Measurements from ENCODE around the gene MTMR3.

Gene MTMR3

DNA sequence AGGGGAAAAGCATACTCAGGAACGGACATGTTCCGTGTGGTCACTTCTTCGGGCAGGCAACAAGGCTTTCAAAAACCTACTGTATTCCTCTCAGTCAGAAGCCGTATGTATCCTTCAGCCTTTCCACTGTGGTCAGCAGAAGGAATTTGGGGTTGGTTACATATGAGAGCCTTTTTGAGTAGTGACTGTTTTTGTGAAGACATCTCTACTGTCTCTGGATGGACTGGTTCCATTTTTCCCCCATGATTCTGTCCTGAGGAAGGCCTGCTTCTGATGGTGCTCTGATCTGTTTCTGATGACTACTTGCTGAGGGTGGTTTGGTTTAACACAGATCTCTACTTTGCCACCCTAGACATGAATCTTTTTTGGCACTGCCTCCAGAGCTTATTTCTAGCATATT is 133.6 kb downstream of the MTMR3 start:
- DNase-seq (ENCODE audit: extremely low read depth, low read depth) = no peak
- TF ChIP-seq CTCF (IDR thresholded peaks at IDR 0.05; ENCODE audit: low read depth, low read length, missing control alignments) = no peak
- H3K4me3 ChIP-seq (replicated peaks; ENCODE audit: low read depth, low read length) = no peak overlapping the region

- no peak overlapping the region for H3K4me3 ChIP-seq (replicated peaks; ENCODE audit: low read depth, low read length)
- DNase-seq (ENCODE audit: extremely low read depth, low read depth) = no peak
- no peak for TF ChIP-seq CTCF (IDR thresholded peaks at IDR 0.05; ENCODE audit: low read depth, low read length, missing control alignments)
Measured at GRCh38 chr22:30017375-30018223, 134.6 kb downstream of the MTMR3 start.

GRCh38 chr22:30020511-30020910 is 137.5 kb downstream of the MTMR3 start:
- no peak overlapping the region for H3K4me3 ChIP-seq (replicated peaks; ENCODE audit: low read depth, low read length)
- no peak for TF ChIP-seq CTCF (IDR thresholded peaks at IDR 0.05; ENCODE audit: low read depth, low read length, missing control alignments)
- DNase-seq (ENCODE audit: extremely low read depth, low read depth) = no peak

GRCh38 chr22:30021338-30021737 is 138.4 kb downstream of the MTMR3 start:
- no peak for DNase-seq (ENCODE audit: extremely low read depth, low read depth)
- no peak for TF ChIP-seq CTCF (IDR thresholded peaks at IDR 0.05; ENCODE audit: low read depth, low read length, missing control alignments)
- no peak overlapping the region for H3K4me3 ChIP-seq (replicated peaks; ENCODE audit: low read depth, low read length)

DNA sequence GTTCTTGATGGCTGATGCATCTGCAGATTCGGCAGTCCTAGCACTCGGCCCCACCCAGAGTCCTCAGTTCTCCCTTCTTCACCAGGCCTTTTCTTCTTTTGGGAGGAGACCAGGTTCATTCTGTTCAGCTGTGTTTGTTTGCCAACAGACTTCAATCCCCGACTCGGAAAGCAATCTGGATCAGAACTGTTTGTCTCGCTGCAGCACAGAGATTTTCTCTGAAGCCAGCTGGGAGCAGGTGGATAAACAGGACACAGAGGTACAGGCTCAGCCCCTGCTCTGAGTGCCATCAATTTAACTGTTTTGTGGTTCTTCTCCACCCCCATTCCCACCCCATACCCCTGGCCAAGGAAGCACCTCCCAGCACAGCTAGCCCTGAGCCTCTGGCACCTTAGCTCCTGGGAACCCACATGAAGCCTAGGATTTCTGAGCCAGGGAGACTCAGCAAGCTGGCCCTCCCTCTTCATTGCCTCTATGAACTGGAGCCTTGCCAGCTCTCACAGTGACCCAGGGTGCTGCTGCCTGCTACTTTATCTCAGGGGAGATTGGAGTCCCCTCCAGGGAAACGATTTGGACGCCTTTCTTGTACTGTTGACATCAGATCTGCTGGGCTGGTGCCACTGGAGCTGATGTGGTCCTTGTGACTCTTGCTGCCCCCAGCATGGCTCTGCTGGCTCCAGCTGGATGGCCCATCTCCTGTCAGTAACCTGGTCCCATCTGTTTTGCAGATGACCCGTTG is 139.1 kb downstream of the MTMR3 start:
- no peak for TF ChIP-seq CTCF (IDR thresholded peaks at IDR 0.05; ENCODE audit: low read depth, low read length, missing control alignments)
- DNase-seq (ENCODE audit: extremely low read depth, low read depth) = no peak
- H3K4me3 ChIP-seq (replicated peaks; ENCODE audit: low read depth, low read length) = no peak overlapping the region

- no peak for TF ChIP-seq CTCF (IDR thresholded peaks at IDR 0.05; ENCODE audit: low read depth, low read length, missing control alignments)
- no peak overlapping the region for H3K4me3 ChIP-seq (replicated peaks; ENCODE audit: low read depth, low read length)
- no peak for DNase-seq (ENCODE audit: extremely low read depth, low read depth)
Measured at GRCh38 chr22:30023099-30023660, 140.2 kb downstream of the MTMR3 start.
